Activated CD8-positive, alpha-beta T cell treated with anti-CD3 and anti-CD28 coated beads, Interleukin-2, amount 10 ng/mL, durations not matched to agents 7 days and 5 days (primary cell): ENCODE data around the gene HSFY2. TPM values are rescaled to one million over a fixed set of nuclear protein-coding genes. Genes with fewer than 3 reads are reported as not detected.
"Not testable (repeated sequence)": the region's sequence is repeated elsewhere in the genome, so short reads cannot be mapped to it uniquely, and the experiment has no call there.

Experiments used
- ATAC-seq: fragments of 150-1000 bp; cut with Tn5 transposase; one replicate; pipeline ENCODE4 v1.10.0; 2021; ENCODE audit warnings: moderate library complexity
- CTCF ChIA-PET: fragments of 350-600 bp; sonication (Branson Sonifier 250); formaldehyde crosslinking; loops from one replicate; lab custom pipeline; 2021; ENCODE audit warnings: antibody characterized with exemption; lab: Charles Lee
- POLR2A ChIA-PET: fragments of 350-600 bp; sonication (Branson Sonifier 250); formaldehyde crosslinking; loops from one replicate; lab custom pipeline; 2021; ENCODE audit warnings: antibody characterized with exemption; lab: Charles Lee
- DNase-seq: peaks from one replicate; pipeline ENCODE4 v3.0.0-alpha.2; 2020
- H3K27ac Mint-ChIP-seq: one replicate; pipeline ENCODE4 v1.8.0; 2021; ENCODE audit warnings: mild to moderate bottlenecking, mixed read lengths
- H3K27me3 Mint-ChIP-seq: one replicate; pipeline ENCODE4 v1.8.0; 2021; ENCODE audit warnings: low read depth, mixed read lengths
- H3K36me3 Mint-ChIP-seq: one replicate; pipeline ENCODE4 v1.8.0; 2021; ENCODE audit warnings: low read depth, mixed read lengths
- H3K4me1 Mint-ChIP-seq: one replicate; pipeline ENCODE4 v1.8.0; 2021; ENCODE audit warnings: low read depth, mixed read lengths
- H3K4me3 Mint-ChIP-seq: one replicate; pipeline ENCODE4 v1.8.0; 2021; ENCODE audit warnings: mild to moderate bottlenecking, mixed read lengths
- H3K9me3 Mint-ChIP-seq: one replicate; pipeline ENCODE4 v1.8.0; 2022; ENCODE audit warnings: mixed read lengths; ENCODE audit not compliant: insufficient read depth
- total RNA-seq, 2 experiments: library from RNA; stranded (reverse); gene quantifications; one replicate each; pipeline ENCODE4 v1.2.3, GENCODE V29; 2021

The HSFY2 gene
- not detected for total RNA-seq

- POLR2A ChIA-PET, H3K27me3 Mint-ChIP-seq, CTCF ChIA-PET, H3K4me3 Mint-ChIP-seq, ATAC-seq, DNase-seq, H3K9me3 Mint-ChIP-seq, H3K36me3 Mint-ChIP-seq, H3K4me1 Mint-ChIP-seq, H3K27ac Mint-ChIP-seq: not testable (repeated sequence)
These were observed at the start of gene HSFY2 for GRCh38 chrY:18773635-18774034. Gene HSFY2, minus strand, starts transcription at chrY:18773735. Its CDS starts 117 bp downstream, at chrY:18773618.

- CTCF ChIA-PET, H3K27ac Mint-ChIP-seq, H3K9me3 Mint-ChIP-seq, H3K4me3 Mint-ChIP-seq, DNase-seq, H3K27me3 Mint-ChIP-seq, ATAC-seq, POLR2A ChIA-PET, H3K36me3 Mint-ChIP-seq, H3K4me1 Mint-ChIP-seq: not testable (repeated sequence)
These were observed 42.2 kb upstream of the HSFY2 start for GRCh38 chrY:18815751-18816150.

- H3K27ac Mint-ChIP-seq, ATAC-seq, POLR2A ChIA-PET, DNase-seq, H3K4me3 Mint-ChIP-seq, CTCF ChIA-PET, H3K36me3 Mint-ChIP-seq, H3K27me3 Mint-ChIP-seq, H3K4me1 Mint-ChIP-seq, H3K9me3 Mint-ChIP-seq: not testable (repeated sequence)
These were observed 15.3 kb upstream of the HSFY2 start for GRCh38 chrY:18788757-18789406.

GRCh38 chrY:18754077-18754476 lies 19.5 kb downstream of the HSFY2 start:
- H3K4me1 Mint-ChIP-seq, H3K36me3 Mint-ChIP-seq, H3K27me3 Mint-ChIP-seq, H3K9me3 Mint-ChIP-seq, CTCF ChIA-PET, ATAC-seq, H3K4me3 Mint-ChIP-seq, DNase-seq, H3K27ac Mint-ChIP-seq, POLR2A ChIA-PET: not testable (repeated sequence)

GRCh38 chrY:18753133-18753815 lies 20.3 kb downstream of the HSFY2 start:
- DNase-seq, H3K4me1 Mint-ChIP-seq, H3K36me3 Mint-ChIP-seq, H3K27ac Mint-ChIP-seq, H3K9me3 Mint-ChIP-seq, H3K27me3 Mint-ChIP-seq, CTCF ChIA-PET, ATAC-seq, POLR2A ChIA-PET, H3K4me3 Mint-ChIP-seq: not testable (repeated sequence)

- H3K27me3 Mint-ChIP-seq, H3K9me3 Mint-ChIP-seq, H3K4me3 Mint-ChIP-seq: not testable (repeated sequence)
These were observed 49.8 kb downstream of the HSFY2 start for GRCh38 chrY:18723714-18724113.

More at GRCh38 chrY:18723714-18724113, 49.8 kb downstream of the HSFY2 start:
- ATAC-seq, CTCF ChIA-PET, H3K27ac Mint-ChIP-seq, POLR2A ChIA-PET, H3K4me1 Mint-ChIP-seq, DNase-seq, H3K36me3 Mint-ChIP-seq: not testable (repeated sequence)

Other genes starting within 250 kb of the HSFY2 start
- gene HSFY1, start 227.0 kb downstream of the HSFY2 start, total RNA-seq, result not detected